Activated effector memory CD4-positive, alpha-beta T cell treated with Interleukin-2 at 50 U/mL for 16 hours (primary cell): ENCODE data around the gene MAB21L1.

ENCODE experiments used
- DNase-seq: peaks from one replicate; pipeline ENCODE4 v3.0.0-alpha.2; 2020

MAB21L1 gene

GRCh38 chr13:35475960-35476943 lies at the start of gene MAB21L1:
Gene MAB21L1, minus strand, starts transcription at chr13:35476689. Its CDS starts 551 bp downstream, at chr13:35476138.
- DNase-seq = no peak

GRCh38 chr13:35524171-35524570 lies 47.7 kb upstream of the MAB21L1 start:
- no peak for DNase-seq

GRCh38 chr13:35518337-35518946 lies 42.0 kb upstream of the MAB21L1 start:
- no peak for DNase-seq

GRCh38 chr13:35514801-35515502 lies 38.5 kb upstream of the MAB21L1 start:
- no peak for DNase-seq

- DNase-seq = no peak
These were observed 37.6 kb upstream of the MAB21L1 start for GRCh38 chr13:35514061-35514477.

- DNase-seq = no peak
These were observed 35.9 kb upstream of the MAB21L1 start for GRCh38 chr13:35512271-35512920.

GRCh38 chr13:35502456-35502855 lies 26.0 kb upstream of the MAB21L1 start:
- DNase-seq = no peak

GRCh38 chr13:35501661-35502235 lies 25.3 kb upstream of the MAB21L1 start:
- DNase-seq = no peak

- no peak for DNase-seq
These were observed 23.7 kb upstream of the MAB21L1 start for GRCh38 chr13:35500144-35500543.

GRCh38 chr13:35499676-35500075 lies 23.2 kb upstream of the MAB21L1 start:
- no peak for DNase-seq

- DNase-seq = no peak
These were observed 22.7 kb upstream of the MAB21L1 start for GRCh38 chr13:35499196-35499662.

GRCh38 chr13:35498231-35498630 lies 21.7 kb upstream of the MAB21L1 start:
- no peak for DNase-seq

- DNase-seq = no peak
These were observed 20.4 kb upstream of the MAB21L1 start for GRCh38 chr13:35496761-35497386.

GRCh38 chr13:35496006-35496405 lies 19.5 kb upstream of the MAB21L1 start:
- DNase-seq = no peak

GRCh38 chr13:35489050-35489449 lies 12.6 kb upstream of the MAB21L1 start:
- no peak for DNase-seq

- DNase-seq = no peak
These were observed 8.9 kb upstream of the MAB21L1 start for GRCh38 chr13:35485424-35485823.

- DNase-seq = no peak
These were observed 7.9 kb upstream of the MAB21L1 start for GRCh38 chr13:35484384-35484783.

- no peak for DNase-seq
These were observed 7.3 kb upstream of the MAB21L1 start for GRCh38 chr13:35483761-35484160.

GRCh38 chr13:35482527-35482926 lies 6.0 kb upstream of the MAB21L1 start:
- DNase-seq = no peak

GRCh38 chr13:35481777-35482176 lies 5.3 kb upstream of the MAB21L1 start:
- no peak for DNase-seq

GRCh38 chr13:35480346-35480745 lies 3.9 kb upstream of the MAB21L1 start:
- DNase-seq = no peak

- DNase-seq = no peak
These were observed 3.2 kb upstream of the MAB21L1 start for GRCh38 chr13:35479706-35480105.
